Hematopoietic multipotent progenitor cell treated with erythropoietin and hydrocortisone succinate and interleukin-3 and kit ligand, for 6 days (in vitro differentiated cells): ENCODE results near the gene ZNF827.

Experiments used
- DNase-seq: peaks from one replicate; pipeline ENCODE4 v3.0.0-alpha.2; 2015

ZNF827 gene

DNA sequence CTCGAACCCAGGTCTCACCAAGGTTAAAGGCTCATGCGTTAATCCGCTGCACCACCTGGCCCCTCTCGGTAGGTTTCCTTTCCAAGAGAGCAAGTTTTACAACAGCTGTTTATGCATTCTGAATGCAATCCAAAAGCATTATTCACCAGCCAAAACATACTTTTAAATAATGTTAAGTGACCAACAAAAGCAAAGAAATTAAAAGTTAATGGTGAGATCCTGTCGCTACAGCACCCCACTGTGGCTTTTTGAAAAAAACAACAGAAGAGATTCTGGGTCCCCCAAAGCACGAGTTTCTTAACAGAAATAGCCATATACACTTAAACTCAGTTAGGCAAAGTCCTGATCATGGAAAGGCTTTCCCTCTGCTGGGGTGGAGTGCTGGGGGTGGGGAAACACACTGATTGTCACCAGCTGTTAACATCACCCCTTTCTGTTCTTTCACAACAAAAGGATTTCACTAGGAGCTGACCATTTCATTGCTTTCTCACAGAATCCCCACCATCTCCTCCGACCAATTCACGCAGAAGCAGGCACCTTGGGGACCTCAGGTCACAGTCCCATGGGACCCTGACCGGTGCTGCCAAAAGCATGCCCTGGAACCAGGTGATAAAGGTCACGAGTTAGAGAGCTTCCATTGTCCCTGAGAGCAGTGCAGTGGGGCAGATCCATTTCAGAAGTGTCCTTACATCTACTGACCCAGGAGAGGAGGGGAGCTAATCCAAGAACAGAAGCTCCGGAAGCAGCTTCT, 51.2 kb downstream of the ZNF827 start:
- no peak for DNase-seq

DNA sequence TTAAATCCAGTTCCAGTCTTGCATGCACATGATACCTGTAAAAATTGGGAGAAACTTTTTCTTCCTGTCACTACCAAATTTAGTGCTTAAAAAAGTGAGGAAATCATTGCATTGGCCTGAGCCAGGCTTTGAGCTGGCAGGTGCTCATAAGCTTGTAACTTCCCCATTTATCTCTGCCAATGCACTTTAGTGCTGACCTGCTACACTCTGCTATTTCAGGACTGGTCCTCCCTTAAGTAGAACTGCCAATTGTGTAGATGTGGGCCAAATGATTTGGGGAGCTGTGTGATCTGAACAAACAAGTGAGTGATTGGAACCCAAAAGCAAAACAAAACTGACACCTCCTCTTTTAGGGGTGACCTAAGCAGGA, 51.8 kb downstream of the ZNF827 start:
- peak; percentile 22 for DNase-seq

DNA sequence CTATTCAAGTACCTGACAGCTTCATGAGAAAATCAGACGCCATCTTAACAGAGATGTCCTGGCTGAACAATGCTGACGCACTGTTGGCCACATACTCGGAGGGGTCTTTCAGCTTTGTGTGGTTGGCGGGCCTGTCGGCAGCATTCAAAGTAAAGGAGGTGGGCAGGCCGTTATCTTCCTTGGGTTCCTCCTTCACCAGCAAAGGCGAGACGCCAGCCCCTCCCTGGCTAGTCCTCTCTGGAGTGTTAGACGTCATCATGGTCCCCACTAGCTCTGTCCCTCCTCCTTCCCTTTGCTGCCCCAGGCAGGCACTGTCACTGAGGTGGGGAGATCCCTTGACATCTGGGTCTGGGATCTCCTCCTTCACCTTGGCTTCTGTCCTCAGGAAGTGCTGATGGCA, 53.0 kb downstream of the ZNF827 start:
- DNase-seq: no peak

DNA sequence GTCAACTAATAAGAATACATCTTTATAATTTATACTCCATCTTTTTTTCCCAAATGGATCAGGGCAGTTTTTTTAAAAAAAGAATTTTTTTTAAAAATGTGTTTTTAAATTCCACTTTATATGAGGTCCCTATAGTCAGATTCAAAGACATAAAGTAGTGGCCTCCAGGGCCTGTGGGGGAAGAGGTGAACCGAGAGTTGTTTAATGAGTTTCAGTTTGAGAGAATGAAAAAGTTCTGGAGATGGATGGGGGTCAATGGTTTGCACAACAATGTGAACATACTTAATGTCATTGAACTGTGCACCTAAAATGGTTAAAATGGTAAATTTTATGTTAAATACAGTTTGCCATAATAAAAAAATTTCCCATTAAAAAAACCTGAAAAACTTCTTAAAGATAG, 53.8 kb downstream of the ZNF827 start:
- no peak for DNase-seq

DNA sequence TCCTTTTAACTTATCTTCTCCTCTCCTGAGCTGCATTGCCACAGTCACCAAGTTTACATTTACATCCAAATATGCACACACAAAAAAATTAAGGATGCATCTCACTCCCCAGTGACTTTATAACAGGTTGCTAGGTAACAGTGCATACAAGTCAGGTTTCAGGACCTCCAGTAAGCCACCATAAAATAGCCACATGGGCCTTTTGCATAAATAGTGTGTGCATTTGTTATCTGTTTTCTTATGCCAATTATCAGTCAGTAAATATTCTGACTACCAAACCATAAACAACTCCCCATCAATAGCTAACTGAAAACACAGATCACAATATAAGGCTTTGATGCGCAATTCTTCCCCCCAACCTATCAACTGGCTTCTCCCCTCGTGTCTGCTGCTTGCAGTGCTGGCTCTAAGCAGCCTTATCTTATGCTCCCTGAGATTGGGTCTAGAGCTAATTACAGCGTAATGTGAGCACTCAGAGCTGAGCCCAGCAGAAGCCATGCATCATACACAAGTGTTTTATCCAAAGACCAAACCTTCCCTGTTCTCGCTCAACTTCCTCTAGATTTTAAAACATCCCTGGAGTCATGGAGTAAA, 55.4 kb downstream of the ZNF827 start:
- DNase-seq: no peak

DNA sequence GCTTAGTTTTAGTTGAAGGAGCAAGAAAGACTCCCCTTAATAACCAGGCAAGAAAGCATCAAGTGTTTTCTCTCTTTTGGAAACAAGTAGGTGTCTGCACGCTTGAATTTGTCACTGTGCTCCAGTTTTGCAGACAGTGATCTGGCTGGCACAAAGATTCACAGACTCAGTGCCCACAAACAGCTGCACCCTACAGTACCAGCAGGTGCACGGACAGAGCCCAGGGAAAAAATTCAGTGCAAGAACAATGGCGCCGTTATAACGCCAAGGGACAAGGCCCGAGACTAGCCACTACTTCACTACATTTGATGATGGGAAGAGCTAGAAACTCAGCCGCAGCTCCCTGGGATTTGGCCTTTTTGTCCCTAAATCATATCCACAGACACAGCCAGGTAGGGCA, 56.0 kb downstream of the ZNF827 start:
- no peak for DNase-seq

DNA sequence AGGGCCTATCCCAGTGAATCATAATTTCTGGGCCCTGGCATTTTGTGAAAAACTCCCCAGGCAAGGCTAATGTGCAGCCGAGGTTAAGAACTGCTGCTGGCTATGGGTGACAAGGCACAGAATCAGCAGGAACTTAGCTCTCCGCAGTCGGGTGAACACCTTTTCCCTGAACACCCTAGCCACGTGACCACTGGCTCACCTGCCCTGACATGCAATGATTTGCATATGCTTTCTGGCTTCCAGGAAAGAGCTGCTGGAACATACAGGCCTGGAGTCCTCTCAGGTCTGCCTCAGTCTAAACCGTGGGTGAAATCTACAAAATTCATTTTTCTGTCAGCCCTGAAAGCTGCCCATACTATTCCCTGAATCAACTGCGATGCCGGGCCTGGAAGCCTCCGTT, 56.6 kb downstream of the ZNF827 start:
- DNase-seq: no peak

DNA sequence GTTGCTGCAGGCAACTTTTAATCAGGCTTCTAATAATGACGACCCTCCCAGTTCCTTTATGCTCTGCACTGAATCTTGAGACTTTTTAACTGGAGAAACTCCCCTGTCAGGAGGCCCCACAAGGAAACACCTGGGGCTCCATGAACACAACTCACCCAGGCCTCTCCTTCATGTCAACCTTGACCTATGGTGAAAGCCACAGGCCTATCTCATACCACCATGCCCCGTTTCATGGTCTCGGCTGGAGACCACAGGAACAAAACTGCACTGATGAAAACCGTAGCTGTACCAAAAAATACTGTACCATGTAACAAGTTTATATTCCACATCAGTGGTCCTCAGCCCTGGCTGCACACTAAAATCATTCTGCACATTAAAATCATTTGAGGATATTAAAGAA, 57.0 kb downstream of the ZNF827 start:
- DNase-seq: peak; percentile 53

DNA sequence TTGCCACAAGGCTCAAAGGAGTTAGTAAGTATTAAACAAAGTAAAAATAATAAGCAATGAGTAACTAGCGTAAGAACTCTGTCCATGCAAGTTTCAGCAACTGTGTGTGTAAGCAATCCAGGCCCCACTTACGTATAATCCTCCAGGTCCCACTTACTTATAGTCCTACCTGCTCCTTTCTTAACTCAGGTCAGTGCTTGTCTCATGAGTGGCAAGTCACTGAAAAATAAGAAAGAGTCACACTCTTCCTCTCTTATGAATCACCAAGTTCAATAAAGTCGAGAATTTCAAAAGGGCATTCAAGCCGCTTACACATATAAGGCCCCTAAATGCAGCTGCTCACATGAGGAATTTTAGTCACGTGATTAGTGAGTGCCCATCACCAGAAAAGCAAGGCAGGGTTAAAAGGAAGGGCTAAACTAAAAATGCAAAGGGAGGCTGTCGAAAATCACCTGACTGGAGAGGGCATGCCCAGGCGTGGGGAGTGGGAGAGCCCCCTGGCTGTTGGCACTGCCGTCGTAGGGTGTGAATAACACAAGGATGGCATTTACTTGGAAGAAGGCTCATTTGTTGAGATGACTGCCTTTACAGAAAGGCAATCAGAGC, 58.2 kb downstream of the ZNF827 start:
- DNase-seq: no peak

DNA sequence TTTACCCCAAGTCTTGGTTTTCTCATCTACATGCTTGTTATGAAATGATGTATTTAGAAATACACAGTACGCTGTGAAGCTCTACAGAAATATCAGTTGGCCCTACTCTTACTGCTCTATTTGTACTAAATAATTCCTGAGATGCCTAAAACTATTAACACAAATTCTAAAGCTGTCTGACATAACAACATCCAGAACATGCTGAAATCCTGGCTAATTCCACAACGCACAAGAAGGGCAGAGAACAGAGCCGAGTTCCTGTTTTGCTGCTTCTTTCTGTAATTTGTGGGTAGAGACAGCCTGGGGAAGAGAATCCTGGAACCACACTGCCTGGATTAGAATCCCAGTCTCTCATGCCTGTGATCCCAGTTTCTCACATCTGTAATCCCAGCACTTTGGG, 59.0 kb downstream of the ZNF827 start:
- DNase-seq: no peak

DNA sequence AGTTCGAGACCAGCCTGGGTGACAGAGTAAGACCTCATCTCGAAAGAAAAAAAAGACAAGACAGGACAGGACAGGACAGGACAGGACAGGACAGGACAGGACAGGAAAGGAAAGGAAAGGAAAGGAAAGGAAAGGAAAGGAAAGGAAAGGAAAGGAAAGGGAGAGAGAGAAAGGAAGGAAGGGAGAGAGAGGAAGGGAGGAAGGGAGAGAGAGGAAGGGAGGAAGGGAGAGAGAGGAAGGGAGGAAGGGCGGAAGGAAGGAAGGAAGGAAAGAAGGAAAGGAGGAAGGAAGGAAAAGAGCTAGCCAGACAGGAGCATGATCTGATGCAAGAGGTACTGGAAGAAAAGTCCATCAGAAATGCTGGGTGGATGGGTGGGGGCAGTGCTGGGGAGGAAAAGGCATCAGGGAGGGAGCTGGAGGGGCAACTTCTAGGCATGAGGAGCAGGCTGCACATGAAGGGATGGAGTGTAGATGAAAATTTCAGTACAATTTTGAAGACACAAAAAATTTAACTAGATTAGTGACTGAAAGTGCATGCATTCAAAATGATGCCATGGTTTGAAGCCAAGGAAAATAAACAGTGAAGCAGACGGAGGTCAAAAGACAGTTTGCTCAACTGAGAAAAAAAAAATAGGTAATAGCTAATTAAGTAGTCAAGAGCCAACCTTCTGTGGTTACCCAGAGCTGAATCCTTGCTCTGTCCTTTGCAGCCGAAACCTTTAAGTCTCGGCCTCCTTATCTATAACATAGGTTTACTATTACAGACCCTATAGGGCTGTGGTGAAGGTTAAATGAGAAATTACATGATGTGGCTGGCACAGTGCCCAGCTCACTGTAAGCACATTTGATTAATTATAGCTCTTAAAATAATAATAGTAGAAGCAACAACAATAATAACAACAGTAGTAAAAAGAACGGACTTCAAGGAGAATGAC, 59.9 kb downstream of the ZNF827 start:
- peak; percentile 52 for DNase-seq

DNA sequence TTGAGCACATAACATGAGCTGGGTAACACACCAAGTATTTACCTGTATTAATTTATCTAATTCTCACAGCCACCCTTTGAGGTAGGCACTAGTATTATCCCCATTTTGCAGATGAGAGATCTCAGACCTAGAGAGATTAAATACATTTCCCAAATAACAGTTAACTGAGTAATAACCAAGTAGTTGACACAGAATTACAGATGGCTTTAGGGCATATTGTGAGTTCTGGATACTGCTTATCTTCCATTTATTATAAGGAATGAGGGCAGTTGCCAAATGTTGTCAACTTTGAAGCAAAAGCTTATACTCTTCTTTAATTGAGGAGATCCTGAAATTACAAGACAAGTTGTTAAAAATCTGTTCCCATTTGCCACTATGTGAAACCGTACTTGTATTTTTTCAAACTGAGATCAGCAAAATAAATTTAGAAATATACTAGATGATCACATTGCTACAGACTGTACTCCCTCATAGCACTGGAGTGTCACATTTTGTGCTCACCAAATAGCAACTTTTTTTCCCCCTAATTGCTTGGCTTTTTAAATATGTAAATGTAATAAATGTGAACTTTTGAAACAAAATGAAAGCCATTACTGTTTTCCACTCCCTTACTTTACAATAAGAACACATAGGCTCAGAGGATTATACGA, 62.0 kb downstream of the ZNF827 start:
- no peak for DNase-seq

DNA sequence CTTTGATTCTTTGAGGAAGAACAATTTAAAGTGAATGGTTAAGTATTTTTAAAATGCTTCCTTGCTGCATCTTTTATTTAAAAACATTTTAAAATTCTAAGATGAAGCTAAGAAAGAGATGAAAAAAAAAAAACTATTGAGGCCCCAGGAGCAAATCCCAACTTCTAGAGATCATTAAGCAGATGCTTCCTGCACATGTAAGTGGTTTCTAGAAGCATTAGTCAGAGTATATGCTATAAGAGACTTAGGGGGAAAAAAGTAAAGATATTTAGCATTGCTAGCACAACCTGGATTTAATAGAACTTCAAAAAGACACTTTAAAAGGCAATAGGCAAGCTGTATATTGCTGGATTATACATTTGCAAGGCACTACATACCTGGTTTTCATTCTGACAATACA, 64.7 kb downstream of the ZNF827 start:
- DNase-seq: no peak

DNA sequence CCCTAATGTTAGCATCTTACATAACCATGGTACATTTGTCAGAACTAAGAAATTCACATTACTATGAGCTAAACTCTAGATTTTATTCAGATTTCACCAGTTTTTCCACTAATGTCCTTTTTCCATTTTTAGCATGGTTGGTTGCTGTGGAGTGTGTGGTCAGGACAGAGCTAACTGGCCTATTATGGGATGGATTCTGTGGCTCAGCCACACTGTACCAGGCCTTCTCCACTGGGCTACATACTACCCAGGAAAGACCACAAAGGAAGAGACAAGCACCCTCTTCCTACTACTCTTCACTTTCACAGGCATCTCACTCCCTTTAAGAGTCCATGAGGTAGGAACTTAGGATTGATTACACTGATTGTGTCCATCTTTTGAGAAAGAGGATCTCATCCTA, 67.4 kb downstream of the ZNF827 start:
- no peak for DNase-seq

DNA sequence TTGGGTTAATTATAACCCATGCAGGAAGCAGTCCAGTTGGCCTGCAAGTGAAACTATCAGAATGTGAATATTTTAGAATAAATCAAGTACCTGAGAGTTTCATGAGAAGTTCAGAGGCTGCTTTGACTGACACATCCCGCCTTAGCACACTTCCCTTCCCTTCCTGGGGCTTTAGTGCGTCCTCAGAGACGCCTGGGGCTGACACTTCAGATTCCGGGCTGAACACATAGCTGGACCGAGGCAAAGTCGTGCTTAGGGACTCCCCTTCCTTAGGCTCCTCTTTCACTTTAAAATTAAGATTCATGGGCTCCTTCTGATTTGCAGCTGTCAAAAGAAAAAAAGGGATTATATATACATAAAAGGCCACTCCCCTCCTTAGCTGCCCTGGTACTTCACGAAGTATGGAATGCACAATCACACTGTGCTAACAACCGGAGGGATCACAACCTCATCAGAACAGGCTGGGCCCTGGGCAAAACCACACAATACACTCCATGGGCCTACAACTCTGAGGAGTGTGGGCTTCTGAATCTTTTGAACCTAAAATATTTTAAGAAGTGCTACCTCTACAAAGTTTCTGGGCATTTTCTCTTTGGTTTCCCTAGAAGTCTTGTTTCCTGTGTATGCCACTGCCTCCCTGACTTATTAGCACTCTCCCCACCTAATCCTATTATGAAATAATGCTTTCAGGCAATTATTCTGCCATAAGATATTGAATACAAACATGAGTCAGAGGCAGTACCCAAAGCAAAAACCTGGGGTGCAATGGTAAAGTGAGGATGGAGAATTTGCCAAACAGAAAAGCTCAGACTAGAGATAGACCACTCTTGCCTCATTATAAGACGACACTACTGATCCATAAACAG, 68.2 kb downstream of the ZNF827 start:
- no peak for DNase-seq

DNA sequence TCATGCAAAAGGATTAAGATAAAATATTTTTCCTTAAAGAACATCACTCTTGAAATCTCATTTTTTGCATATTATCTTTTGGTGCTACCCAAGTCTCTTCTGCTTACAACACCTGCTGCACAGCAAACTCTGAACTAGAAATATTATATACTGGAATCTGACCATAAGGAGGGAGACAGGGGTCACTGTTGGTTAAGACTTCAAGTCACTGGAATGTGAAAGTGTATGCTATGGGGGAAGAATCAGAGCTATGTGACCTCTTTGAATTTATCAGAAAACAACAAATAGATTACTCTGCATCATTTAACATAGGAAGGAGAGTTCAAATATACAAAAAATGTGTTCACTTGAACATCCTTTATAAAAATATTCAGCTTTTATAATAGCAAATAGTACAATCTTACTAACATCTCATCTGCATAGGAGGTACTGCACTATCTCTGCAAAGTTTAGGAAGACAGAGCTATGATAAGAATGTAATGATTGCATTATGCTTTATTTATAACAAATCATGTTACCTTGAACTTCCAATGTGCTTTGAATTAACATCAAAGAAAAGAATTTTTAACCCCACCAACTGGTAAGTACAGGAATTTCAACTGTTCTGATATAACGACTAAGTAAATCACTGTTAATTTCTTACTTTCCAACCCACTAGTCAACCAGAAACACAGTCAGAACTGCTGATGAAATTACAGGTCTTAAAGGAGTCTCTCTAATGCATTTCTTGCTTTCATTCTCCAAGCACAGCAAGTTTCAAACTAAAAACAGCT, 69.8 kb downstream of the ZNF827 start:
- DNase-seq: peak; percentile 39

DNA sequence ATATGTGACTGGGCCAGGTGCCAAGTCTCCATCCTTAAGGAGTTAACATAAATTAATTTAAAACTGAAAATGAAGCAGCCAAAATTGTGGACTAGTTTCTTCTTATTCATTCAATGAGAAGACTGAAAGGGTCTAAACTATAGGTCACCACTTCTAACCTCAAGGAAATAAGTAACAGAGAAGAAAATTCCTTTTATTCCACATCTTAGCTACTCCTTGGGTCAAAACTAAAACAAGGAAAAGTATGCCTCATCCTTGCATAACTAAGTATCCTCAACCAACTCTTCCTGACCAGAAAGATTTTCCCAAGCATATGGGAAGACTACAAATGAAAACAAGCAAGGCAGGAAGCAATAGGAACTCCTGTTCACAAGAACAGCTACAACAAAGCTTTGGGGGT, 71.2 kb downstream of the ZNF827 start:
- no peak for DNase-seq

DNA sequence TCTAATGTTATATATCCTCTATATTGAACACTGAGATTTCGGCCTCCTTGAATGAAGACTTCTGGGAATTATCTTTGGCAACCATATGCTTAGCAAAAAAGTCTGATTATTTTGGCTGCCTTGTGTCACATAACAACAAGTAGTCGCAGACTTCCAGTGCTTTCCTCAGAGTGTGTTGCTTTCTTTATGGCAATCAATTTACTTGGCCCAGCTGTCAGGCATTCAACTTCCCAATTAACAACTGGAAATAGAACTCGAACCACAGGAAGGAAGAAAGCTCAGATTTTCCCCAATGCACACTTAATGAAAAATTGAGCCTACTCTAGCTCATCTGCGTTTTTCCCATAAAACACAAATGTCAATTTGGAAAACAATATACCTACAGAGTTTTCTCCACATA, 71.6 kb downstream of the ZNF827 start:
- DNase-seq: no peak

DNA sequence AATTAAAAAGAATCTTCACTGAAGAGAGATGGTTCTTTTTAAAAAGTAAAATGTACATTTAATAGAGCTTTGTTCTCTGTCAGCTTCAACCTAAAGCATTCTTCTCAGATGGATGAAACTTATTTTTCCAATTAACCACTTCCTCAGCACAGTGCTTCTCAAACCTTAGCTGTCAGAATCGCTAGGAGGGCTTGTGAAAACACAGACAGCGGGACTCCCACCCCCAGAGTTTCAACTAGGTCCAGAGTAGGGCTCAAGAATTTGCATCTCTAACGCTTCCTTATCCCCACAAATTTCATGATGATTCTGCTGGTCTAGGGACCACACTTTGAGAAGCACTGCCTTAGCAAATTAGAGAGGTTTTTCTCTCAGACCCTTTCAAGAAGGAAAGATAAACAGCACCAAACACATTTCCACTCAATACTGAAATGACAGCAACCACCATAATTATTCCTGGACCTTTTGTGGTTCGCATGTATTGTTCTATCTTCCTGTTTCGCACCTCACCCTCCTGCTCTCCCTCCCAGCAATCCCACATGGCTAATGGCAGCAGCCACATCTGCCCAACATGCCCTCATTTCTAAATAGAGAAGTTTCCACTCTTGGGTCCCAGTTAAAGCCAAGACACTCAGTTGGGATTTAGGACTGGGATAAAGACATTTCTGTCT, 73.2 kb downstream of the ZNF827 start:
- DNase-seq: no peak

DNA sequence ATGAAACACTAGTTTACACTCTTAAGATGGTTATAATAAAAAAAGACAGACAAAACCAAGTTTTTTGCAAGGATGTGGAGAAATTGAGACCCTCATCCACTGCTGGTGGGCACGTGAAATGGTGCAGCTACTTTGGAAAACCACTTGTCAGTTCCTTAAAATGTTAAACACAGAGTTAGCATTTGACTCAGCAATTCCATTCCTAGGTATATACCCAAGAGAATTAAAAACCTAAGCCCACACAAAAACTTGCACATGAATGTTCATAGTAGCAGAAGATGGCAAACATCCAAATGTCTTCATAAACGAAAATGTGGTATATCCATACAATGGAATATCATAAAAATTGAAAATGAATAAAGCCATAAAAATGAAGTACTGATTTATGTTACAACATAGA, 75.4 kb downstream of the ZNF827 start:
- DNase-seq: no peak
